Esophagus squamous epithelium (tissue), 5 donors: ENCODE measurements around the gene LRRC4C. TPM values are rescaled to one million over a fixed set of nuclear protein-coding genes. Genes with fewer than 3 reads are reported as not detected.

Experiments
- DNase-seq: peaks from one replicate; lab custom pipeline; 2025; lab: John Stamatoyannopoulos, UW
- H3K27ac ChIP-seq, 4 donors: fragments of 200-600 bp; sonication (generic); one replicate each; pipeline ENCODE4 v1.5.1; 2016 to 2019; ENCODE audit warnings: mild to moderate bottlenecking in 1 of 4
- H3K27me3 ChIP-seq, 4 donors: fragments of 200-600 bp; sonication (generic); 1 replicate in 3 of 4; 2 replicates in 1 of 4; pipeline versions ENCODE4 v1.5.1 to v1.6.0; 2017 to 2021; ENCODE audit warnings: antibody characterized with exemption in 1 of 4
- H3K36me3 ChIP-seq, 3 donors: fragments of 200-600 bp; sonication (generic); one replicate each; pipeline ENCODE4 v1.5.1; 2016 to 2019
- H3K4me1 ChIP-seq, 3 donors: fragments of 200-600 bp; sonication (generic); one replicate each; pipeline ENCODE4 v1.5.1; 2017 to 2019
- H3K4me3 ChIP-seq, 4 donors: fragments of 200-600 bp; sonication (generic); 1 replicate in 3 of 4; 2 replicates in 1 of 4; pipeline ENCODE4 v1.5.1; 2016 to 2019; ENCODE audit warnings: mild to moderate bottlenecking in 2 of 4, moderate library complexity in 1 of 4
- H3K9me3 ChIP-seq, 3 donors: fragments of 200-600 bp; sonication (generic); one replicate each; pipeline ENCODE4 v1.5.1; 2016 to 2019
- CTCF ChIP-seq, 6 experiments: fragments of 450-650 bp in 4 of 6; fragments of 200-600 bp in 2 of 6; sonication (generic) in 2 of 6; IDR thresholded peaks; one replicate each; pipeline ENCODE4 v1.5.1; 2016 to 2019; ENCODE audit warnings: antibody characterized with exemption in 6 of 6, mild to moderate bottlenecking in 4 of 6, moderate library complexity in 4 of 6
- POLR2A ChIP-seq, 4 donors: fragments of 450-650 bp; IDR thresholded peaks; one replicate each; pipeline ENCODE4 v1.6.1; 2017; ENCODE audit warnings: antibody characterized with exemption in 4 of 4, mild to moderate bottlenecking in 4 of 4, moderate library complexity in 3 of 4
- WGBS, 2 donors: methylation state at CpG; one replicate each; pipeline ENCODE4 v1.1.5; 2018; 5-methylcytosine and 5-hydroxymethylcytosine counted together
- intact Hi-C: fragments of 100-400 bp; cut with DNase I; formaldehyde crosslinking; loops from one replicate; pipeline ENCODE4 v1.15.0; 2022
- small RNA-seq, 4 donors: library from RNA; depleted of rRNA; stranded (forward); fragments of <200 nt; gene quantifications; one replicate each; pipeline ENCODE3, GENCODE V24; 2016
- total RNA-seq, 4 donors: library from RNA; depleted of rRNA; stranded (reverse); fragments of >200 nt; gene quantifications; one replicate each; pipeline ENCODE4 v1.1.0, GENCODE V29; 2016
- donor health status: DM: yes; HTN: yes; CAD: no.

The LRRC4C gene
- total RNA-seq, 4 donors from 2014 or later: 0.09 to 0.38 (median 0.30) TPM; not detected in 1

GRCh38 chr11:40080434-40080833 is 1379.0 kb downstream of the LRRC4C start:
- intact Hi-C loops: no loop called here
- H3K36me3 ChIP-seq: no peaks in the 10 kb centered on the region
- TF ChIP-seq CTCF (IDR thresholded peaks at IDR 0.05) (no peak), POLR2A (IDR thresholded peaks at IDR 0.05) (no peak)
- no peaks in the 10 kb centered on the region for H3K4me1 ChIP-seq
- 71 to 73% methylated on average over 7 of the region's 7 CpGs for WGBS, 2 donors
- H3K27me3 ChIP-seq: no peaks in the 10 kb centered on the region
- no peak for DNase-seq
- H3K9me3 ChIP-seq: no peaks in the 10 kb centered on the region
- no peak overlapping the region for H3K4me3 ChIP-seq
- H3K27ac ChIP-seq: no peak overlapping the region

Small RNA genes lying within 50 kb of the gene (small RNA-seq; reads per million reads assigned to genes)
- gene RF00019: 0 reads per million in 4 donors
- gene RNU6-365P: 0 reads per million in 4 donors
